GM18519 (cell line): ENCODE data around the gene TNRC6A.
"Not testable (repeated sequence)": the region's sequence is repeated elsewhere in the genome, so short reads cannot be mapped to it uniquely, and the experiment has no call there.

Experiments
- ATAC-seq: cut with Tn5 transposase; IDR thresholded peaks from one replicate; pipeline ENCODE4 v1.9.1; 2021; ENCODE audit warnings: mild to moderate bottlenecking, moderate library complexity; ENCODE audit not compliant: unreplicated experiment, low FRiP score

TNRC6A gene

DNA sequence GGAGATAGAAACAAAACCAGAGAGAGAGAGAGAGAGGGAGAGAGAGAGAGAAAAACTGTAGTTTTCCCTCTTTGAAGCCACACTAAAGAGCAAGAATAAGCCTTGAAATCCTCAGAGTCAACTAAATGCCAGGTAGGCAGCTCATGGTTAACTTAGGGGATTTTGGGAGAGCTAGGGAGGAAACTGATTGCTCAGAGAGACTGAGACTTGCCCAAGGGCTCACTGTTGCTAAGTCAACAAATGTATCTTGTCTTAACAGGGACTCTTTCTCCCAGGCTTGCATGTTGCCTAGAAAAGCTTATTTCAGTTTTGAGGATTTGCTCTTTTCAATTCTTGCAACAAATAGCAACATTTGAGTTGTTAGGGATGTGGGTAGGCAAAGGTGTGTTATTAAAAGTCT is 111.8 kb downstream of the TNRC6A start:
- ATAC-seq: no peak

DNA sequence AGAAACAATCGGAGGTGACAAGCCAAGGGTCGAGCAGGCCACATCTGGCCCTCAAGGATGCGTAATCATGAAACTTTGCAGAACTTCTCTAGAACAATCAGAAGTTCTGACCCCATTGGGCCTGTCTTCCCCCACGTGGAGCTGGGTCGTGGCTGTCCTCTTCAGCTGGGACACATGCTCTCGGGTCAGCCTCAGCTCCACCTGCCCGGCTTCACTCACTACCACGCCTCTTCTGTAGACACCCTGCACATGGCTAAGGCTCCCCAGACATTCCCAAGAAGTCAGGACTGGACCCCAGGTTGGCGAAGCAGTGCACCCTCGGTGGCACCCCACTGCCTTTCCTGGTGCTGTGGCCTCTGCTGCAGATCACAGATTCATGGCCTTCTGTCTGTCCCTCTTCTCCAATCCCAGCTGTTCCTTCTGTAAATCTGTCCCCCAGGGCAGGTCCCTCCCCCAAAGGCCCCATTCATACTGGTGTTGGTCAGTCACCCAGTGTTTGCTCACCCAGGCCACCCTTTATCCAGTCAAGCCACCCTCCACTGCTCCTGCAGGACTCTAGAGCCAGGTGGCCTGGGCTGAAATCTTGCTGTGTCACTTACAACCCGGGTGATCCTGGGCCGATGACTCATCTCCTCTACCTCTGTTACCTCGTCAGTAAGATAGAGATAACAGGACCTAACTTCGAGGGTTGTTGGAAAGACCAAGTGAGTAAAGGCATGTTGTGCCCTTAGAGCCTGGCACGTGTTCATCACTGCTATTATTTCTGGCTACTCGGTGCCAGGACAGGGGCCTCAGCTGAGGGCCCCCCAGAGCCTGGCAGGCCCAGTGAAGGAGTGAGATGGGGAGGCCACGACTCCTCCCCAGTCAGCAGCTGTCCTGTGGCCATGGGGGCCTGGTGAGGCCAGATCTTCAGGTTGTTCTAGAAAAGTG is 114.9 kb downstream of the TNRC6A start:
- no peak for ATAC-seq

DNA sequence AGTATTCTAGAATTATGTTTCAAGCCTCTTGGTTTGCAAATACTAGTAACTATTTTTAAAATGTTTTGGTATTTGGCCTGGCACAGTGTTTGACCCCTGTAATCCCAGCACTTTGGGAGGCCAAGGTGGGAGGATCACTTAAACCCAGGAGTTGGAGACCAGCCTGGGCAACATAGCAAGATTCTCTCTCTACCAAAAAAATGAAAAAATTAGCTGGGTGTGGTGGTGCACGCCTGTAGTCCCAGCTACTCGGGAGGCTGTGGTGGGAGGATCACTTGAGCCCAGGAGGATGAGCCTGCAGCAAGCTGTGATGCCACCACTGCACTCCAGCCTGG is 115.5 kb downstream of the TNRC6A start:
- not testable (repeated sequence) for ATAC-seq

DNA sequence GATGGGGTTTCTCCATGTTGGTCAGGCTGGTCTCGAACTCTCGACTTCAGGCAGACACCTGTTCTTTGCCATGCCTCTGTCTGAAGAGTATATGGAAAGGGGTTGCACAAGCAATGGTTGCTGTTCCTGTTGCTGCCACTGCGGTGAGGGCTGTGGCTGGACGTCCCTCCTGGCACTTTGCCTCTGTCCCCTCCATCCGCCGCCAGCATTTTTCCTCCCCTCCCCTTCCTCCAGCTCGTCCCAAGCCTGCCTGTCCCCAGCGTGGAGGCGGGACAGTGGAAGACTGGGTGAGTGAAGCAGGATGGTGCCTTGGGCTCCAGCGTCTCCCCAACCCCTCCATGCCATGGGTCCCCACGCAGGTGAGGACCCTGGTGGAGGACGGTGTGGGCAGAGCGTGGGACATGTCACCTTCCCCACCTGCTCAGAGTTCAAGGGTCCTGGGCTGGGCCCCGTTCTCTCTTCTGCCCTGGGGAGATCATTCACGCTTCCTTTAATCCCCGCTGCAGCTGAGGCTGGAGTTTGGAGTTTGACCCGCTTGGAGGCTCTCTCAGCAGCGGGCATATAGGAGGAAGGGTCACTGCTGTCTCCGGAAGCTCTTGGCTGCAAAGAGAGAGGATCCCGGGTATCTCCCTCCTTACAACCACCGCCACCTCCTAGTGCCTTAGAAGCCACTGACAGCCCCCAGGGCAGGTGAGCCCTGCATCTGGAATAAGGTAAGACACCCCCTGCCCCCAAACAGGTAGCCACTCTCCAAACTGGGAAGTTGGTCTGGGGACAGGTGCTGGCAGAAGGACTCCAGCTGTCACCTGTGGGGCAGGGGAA is 116.5 kb downstream of the TNRC6A start, which contains the start of gene SLC5A11:
SLC5A11 (plus strand) TSS at position 238 of the 822 bp plus-strand sequence. CDS start 12,681 bp downstream, outside the sequence.
- no peak for ATAC-seq

DNA sequence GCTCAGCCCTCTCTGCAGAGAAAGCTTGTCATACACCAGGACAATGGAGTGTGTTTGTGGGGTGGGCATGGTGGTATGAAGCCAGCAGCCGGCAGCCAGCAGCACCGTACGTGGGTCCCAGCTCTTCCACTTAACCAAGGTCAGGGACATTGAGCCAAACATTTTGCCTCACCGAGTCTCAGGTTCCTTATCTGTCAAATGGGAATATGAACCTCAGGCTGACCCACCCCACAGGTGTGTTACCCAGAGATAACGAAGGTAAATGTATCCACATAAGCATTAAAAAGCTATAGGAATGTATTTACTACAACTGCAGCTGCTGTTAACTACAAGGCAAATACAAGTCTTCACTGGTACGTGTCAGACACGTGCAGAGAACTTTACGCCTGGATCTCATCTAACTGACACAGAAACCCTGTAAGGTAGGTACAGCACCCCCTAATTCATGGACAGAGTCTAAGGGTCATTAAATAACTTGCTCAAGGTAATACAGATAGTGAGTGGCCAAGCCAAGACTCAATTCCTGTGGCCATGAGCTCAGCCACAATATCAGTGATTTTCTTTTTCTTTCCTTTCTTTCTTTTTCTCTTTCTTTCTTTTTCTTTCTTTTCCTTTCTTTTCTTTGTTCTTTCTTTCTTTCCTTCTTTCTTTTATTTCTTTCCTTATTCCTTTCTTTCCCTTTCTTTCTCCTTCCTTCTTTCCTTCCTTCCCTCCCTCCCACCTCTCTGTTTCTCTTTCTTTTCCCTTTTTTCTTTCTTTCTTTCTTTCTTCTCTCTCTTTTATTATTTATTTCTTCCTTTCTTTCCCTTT is 117.3 kb downstream of the TNRC6A start:
- ATAC-seq: no peak

DNA sequence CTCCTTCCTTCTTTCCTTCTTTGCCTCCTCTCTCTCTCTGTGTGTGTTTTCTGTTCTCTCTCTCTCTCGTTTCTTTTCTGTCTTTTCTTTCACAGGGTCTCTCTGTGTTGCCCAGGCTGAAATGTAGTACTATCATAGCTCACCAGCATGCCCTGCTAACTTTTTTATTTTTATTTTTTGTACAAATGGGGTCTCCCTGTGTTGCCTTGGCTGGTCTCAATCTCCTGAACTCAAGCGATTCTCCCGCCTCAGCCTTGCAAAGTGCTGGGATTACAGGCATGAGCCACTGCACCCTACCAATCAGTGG is 117.9 kb downstream of the TNRC6A start:
- ATAC-seq: no peak

DNA sequence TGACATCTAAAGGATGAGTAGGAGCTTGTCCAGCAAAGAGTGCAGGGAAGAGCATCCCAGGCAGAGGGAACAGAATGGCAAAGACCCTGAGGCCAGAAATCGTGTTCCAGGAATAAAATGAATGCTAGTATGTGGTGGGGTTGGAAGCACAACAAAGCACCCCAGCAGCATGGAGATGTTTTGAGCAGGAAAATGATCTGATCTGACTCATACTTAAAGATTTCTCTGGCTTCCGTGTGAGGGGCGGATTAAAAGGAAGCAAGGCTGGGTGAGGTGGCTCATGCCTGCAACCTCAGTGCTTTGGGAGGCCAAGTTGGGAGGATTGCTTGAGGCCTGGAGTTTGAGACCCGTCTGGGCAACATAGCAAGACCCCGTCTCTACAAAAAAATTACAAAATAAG is 118.6 kb downstream of the TNRC6A start:
- ATAC-seq: no peak

DNA sequence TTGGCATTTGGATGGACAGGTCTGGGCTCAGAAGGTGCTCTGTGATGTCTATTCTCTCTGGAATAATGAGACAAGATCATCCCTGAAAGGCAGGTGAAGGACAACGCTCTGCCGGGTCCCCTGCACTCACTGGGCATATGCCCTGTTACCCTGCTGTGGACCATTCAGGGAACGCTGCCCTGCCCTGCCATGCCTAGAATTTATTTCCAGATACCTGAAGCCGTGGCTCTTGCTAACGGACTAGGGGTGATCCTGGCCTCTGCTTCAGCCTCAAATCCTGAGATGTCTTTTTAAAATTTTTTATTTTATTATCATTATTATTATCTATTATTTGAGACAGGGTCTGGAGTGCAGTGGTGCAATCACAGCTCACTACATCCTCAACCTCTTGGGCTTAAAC is 120.2 kb downstream of the TNRC6A start:
- ATAC-seq: no peak

DNA sequence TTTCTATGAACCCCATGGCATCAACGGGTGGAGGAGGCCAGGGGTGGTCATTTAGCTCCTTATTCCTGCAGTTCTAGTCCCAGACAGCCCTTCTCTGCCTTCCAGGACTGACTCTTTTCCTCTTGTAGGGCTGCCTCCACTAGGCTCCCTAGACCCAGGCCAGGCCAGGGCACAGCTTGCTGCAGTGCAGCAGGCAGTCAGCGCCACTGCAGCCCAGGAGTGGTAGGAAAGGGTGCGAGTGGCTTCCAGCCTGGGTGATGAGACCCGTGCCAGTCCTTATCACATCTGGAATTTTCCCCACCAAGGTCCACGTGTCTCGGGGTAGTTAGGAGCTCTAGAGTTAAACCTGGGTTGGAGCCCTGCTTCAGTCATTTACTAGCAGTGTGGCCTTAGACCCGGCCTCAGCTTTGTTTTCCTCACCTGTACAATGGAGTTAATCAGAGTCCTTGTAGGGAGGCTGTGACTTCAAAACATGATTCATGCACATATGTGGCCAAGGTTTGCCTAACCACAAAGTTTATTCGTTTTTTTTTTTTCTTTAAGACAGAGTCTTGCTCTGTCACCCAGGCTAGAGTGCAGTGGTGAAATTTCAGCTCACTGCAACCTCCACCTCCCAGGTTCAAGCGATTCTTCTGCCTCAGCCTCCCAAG is 121.0 kb downstream of the TNRC6A start:
- ATAC-seq: no peak

DNA sequence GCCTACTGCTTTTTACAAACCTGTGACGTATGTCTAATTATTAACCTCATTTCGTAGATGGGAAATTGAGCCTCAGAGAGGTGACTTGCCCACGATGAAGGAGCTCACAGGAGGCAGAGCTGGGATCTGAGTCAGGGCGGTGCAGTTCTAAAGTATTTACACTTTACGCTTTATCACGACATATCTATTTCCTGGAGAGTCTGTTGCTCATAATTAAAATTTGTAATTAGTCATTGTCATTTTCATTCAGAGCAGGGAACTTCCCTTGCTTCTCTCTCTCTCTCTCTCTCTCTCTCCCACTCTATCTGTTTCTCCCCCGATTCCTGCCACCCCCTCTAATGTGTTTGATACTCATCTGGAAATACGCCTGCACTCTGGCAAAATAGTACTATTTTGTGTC is 122.2 kb downstream of the TNRC6A start:
- no peak for ATAC-seq

DNA sequence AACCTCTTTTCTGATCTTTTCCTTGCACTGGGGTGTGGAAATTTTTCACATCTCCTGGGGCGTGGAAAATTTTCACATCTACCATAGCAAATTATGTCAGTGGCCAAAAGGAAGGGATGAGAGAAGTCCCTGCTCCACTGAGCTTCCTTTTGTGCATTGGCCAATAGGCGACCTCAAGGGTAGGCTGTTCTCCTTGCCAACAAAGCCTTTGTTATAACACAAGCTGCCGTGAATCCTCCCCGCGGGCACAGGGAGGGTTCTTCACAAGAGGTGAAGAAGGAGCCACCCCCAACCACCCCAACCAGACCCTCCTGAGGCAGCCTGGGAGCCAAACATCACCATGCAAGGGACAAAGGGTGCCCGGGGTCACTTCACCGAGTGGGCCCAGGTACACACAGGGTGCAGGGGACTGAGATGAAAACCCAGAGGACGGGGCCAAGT is 122.8 kb downstream of the TNRC6A start:
- no peak for ATAC-seq

DNA sequence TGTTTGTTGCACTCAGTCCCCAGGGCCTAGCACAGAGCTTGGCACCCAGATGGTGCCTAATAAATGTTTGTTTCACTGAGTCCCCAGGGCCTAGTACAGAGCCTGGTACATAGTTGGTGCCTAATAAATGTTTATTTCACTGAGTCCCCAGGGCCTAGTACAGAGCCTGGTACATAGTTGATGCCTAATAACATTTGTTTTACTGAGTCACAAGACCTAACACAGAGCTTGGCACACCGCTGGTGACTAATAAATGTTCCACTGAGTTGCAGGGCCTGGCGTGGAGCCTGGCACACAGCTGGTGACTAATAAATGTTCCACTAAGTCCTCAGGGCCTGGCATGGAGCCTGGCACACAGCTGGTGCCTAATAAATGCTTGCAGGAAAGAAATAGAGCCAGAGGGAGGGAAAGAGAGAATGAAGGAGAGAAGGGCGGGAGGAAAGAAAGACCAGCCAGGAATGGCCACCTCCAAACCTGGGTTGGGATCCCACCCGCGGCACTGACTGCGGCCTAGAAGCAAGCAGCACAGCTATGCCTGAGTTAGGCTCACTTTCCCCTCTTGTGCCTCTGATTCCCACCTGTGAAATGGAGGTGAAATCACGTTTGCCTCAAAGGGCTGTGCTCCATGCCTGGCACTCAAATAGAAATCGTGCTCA is 123.8 kb downstream of the TNRC6A start:
- ATAC-seq: no peak

DNA sequence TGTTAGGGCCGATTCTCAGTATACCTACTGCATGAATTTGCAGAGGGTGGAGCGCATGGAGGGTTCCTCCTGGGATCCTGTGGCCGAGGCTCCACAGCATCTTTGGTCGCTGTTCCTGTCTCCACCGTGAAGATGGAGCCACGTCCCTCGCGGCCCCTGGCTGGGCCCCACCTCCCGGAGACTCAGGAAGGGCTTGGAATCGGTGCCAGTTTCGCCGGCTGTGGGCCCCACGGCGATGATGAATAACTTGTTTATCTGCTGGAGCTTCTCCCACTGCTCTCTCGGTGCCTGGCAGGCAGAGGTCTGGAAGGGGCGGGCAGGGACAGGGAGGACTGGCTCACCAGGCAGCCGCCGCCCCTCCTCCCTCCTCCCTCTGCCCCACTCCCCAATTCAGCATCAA is 124.4 kb downstream of the TNRC6A start:
- ATAC-seq: no peak

DNA sequence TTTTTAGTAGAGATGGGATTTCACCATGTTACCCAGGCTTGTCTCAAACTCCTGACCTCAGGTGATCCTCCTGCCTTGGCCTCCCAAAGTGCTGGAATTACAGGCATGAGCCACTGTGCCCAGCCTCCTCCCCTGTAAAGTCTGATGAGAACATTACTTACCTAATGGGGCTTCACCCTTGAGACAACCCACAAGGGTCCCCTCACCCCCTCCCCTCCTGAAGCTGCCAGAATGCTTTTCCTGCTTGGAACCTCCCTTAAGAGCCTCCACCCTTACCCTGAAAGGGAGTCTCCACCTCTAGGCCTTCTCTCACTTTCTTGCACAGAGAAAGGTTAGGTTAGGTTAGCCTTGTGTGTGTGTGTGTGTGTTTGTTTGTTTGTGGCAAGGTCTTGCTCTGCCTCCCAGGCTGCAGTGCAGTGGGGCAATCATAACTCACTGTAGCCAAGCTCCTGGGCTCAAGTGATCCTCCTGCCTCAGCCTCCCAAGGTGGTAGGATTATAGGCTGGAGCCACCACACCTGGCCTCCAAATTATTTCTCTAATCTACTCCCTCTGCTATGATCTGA is 125.2 kb downstream of the TNRC6A start:
- no peak for ATAC-seq

DNA sequence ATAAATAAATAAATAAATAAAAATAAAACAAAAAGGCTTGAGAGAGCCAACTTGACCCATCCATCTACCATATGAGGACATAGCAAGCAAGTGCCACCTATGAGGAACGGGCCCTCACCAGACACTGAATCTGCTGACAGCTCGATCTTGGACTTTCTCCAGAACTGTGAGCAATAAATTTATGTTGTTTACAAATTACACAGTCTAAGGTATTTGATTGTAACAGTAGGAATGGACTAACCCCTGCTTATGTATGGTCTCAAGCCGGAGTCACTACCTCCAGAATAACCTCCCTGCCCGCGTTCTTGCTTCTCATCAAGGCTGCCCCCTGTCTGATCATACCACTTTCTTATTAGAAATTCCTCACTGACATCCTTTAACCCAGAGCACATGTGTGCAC is 126.2 kb downstream of the TNRC6A start:
- no peak for ATAC-seq

DNA sequence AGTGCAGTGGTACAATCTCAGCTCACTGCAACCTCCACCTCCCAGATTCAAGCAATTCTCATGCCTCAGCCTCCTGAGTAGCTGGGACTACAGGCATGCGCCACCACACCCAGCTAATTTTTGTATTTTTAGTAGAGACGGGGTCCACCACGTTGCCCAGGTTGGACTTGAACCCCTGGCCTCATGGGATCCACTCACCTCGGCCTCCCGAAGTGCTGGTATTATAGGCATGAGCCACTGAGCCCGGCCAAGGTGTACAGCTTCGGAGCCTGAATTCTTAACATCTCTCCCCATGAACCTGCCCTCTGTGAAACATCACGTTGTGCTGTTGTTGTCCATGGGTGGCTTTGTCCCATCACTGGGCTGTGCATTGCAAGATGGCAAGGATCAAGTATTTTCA is 127.4 kb downstream of the TNRC6A start:
- ATAC-seq: not testable (repeated sequence)

DNA sequence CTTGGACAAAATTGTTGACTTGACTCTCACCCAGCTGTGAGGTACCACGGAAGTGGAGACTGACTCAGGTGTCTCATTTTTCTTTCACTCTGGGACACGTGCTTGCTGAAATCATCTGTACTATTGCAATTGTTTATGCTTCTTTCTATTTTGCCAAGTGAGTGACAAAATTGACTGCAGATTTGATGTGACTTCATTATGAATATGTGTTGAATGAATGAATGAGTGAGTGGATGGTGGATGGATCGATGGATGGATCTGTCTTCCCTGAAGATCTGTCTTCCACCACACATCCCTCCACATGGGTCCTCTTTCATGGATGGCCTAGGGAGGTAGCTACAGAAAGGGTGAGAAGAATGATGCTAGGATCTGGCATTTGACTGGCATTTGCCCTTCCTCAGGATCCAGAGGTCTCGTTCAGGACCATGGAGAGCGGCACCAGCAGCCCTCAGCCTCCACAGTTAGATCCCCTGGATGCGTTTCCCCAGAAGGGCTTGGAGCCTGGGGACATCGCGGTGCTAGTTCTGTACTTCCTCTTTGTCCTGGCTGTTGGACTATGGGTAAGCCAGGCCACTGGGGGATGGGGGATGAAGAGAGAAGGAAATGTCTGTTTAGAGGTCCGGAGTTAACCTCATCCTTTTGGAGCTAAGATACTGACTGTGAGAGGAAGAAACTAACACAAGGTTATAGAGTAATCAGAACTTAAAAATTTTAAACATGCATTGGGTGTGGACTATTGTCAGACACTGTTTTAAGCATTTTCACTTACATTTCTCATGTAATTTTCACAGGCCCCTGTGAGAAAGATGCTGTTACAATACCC is 129.0 kb downstream of the TNRC6A start:
- no peak for ATAC-seq

DNA sequence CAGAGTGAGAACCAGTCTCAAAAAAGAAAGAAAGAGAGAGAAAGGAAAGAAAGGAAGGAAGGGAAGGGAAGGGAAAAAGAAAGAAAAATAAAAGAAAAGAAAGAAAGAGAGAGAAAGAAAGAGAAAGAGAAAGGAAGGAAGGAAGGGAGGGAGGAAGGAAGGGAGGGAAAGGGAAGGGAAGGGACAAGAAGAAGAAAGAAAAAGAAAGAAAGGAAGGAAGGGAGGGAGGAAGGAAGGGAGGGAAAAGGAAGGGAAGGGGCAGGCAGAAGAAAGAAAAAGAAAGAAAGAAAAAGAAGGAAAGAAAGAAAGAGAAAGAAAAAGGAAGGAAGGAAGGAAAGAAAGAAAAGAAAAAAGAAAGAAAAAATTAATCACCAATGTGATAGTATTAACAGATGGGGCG is 132.0 kb downstream of the TNRC6A start:
- no peak for ATAC-seq
